ENCODE data around the gene GTSF1L.

Gene GTSF1L

GRCh38 chr20:43726811-43727338 lies at the start of gene GTSF1L:
Gene GTSF1L (minus strand): TSS chr20:43727002. CDS start chr20:43726694, 308 bp downstream.
- no peak for TF ChIP-seq CTCF (IDR thresholded peaks at IDR 0.05; ENCODE audit: low read depth, low read length)

GRCh38 chr20:43774754-43775153 lies 48.0 kb upstream of the GTSF1L start:
- H3K4me3 ChIP-seq (ENCODE audit: low read depth, low read length): no peak overlapping the region
- no peak for TF ChIP-seq CTCF (IDR thresholded peaks at IDR 0.05; ENCODE audit: low read depth, low read length)

More at GRCh38 chr20:43726811-43727338, at the start of gene GTSF1L:
- H3K4me3 ChIP-seq (ENCODE audit: low read depth, low read length): no peak within 1 kb of the TSS

GRCh38 chr20:43771503-43772190 lies 44.8 kb upstream of the GTSF1L start:
- no peak for TF ChIP-seq CTCF (IDR thresholded peaks at IDR 0.05; ENCODE audit: low read depth, low read length)

GRCh38 chr20:43770342-43770741 lies 43.5 kb upstream of the GTSF1L start:
- no peak overlapping the region for H3K4me3 ChIP-seq (ENCODE audit: low read depth, low read length)
- no peak for TF ChIP-seq CTCF (IDR thresholded peaks at IDR 0.05; ENCODE audit: low read depth, low read length)

More at GRCh38 chr20:43771503-43772190, 44.8 kb upstream of the GTSF1L start:
- H3K4me3 ChIP-seq (ENCODE audit: low read depth, low read length): no peak overlapping the region

GRCh38 chr20:43767686-43768474 lies 41.1 kb upstream of the GTSF1L start:
- no peak overlapping the region for H3K4me3 ChIP-seq (ENCODE audit: low read depth, low read length)
- TF ChIP-seq CTCF (IDR thresholded peaks at IDR 0.05; ENCODE audit: low read depth, low read length): no peak

GRCh38 chr20:43766917-43767316 lies 40.1 kb upstream of the GTSF1L start:
- no peak for TF ChIP-seq CTCF (IDR thresholded peaks at IDR 0.05; ENCODE audit: low read depth, low read length)
- no peak overlapping the region for H3K4me3 ChIP-seq (ENCODE audit: low read depth, low read length)

- no peak overlapping the region for H3K4me3 ChIP-seq (ENCODE audit: low read depth, low read length)
- no peak for TF ChIP-seq CTCF (IDR thresholded peaks at IDR 0.05; ENCODE audit: low read depth, low read length)
Observed at GRCh38 chr20:43766385-43766784, 39.6 kb upstream of the GTSF1L start.
